Kidney epithelial cell (primary cell): ENCODE measurements around the gene CETP. TPM values are rescaled to one million over a fixed set of nuclear protein-coding genes. Genes with fewer than 3 reads are reported as not detected.

Experiments used
- DNase-seq: peaks from one replicate; pipeline ENCODE4 v3.0.0-alpha.2; 2010; ENCODE audit warnings: low read depth
- H3K27me3 ChIP-seq: 2 replicates; pipeline ENCODE4 v1.6.0; 2011; ENCODE audit warnings: low read length; ENCODE audit not compliant: control insufficient read depth, insufficient read depth
- H3K36me3 ChIP-seq: 2 replicates; pipeline ENCODE4 v1.5.1; 2011; ENCODE audit warnings: low read length; ENCODE audit not compliant: control insufficient read depth, insufficient read depth
- H3K4me3 ChIP-seq: 2 replicates; pipeline ENCODE4 v1.5.1; 2011; ENCODE audit warnings: low read depth, mild to moderate bottlenecking, control low read depth, low read length
- CTCF ChIP-seq: IDR thresholded peaks from 2 replicates; pipeline ENCODE4 v1.5.1; 2011; ENCODE audit warnings: mild to moderate bottlenecking, moderate library complexity, low read length, control low read depth, inconsistent platforms; ENCODE audit not compliant: insufficient read depth, poor library complexity, severe bottlenecking
- total RNA-seq: library from RNA; depleted of rRNA; stranded (reverse); fragments of >200 nt; gene quantifications from 2 replicates; pipeline ENCODE4 v1.2.3, GENCODE V29; 2015

The CETP gene
- total RNA-seq, 1 donor from 2014 or later, result not detected

- no peak for DNase-seq
- no peak overlapping the region for H3K4me3 ChIP-seq
Observed at GRCh38 chr16:56945847-56946527, 15.8 kb upstream of the CETP start.

GRCh38 chr16:56946767-56947603, 14.8 kb upstream of the CETP start:
- Histone ChIP-seq H3K27me3 (no peaks in the 10 kb centered on the region), H3K4me3 (no peak overlapping the region), H3K36me3 (peaks cover 3% of the 10 kb centered on the region)
- no peak for DNase-seq
- no peak for TF ChIP-seq CTCF

More at GRCh38 chr16:56945847-56946527, 15.8 kb upstream of the CETP start:
- Histone ChIP-seq H3K36me3 (peaks cover 5% of the 10 kb centered on the region), H3K27me3 (no peaks in the 10 kb centered on the region)
- TF ChIP-seq CTCF, result no peak

- no peak for DNase-seq
- Histone ChIP-seq H3K36me3 (peaks cover 1% of the 10 kb centered on the region), H3K27me3 (no peaks in the 10 kb centered on the region), H3K4me3 (no peak overlapping the region)
- TF ChIP-seq CTCF, result no peak
Observed at GRCh38 chr16:56947604-56947995, 14.2 kb upstream of the CETP start.

- no peaks in the 10 kb centered on the region for H3K27me3 ChIP-seq
- no peak for TF ChIP-seq CTCF
- H3K4me3 ChIP-seq, result no peak overlapping the region
- no peak for DNase-seq
- peaks cover 1% of the 10 kb centered on the region for H3K36me3 ChIP-seq
Observed at GRCh38 chr16:56948234-56948633, 13.5 kb upstream of the CETP start.

GRCh38 chr16:56950051-56950450, 11.7 kb upstream of the CETP start:
- no peaks in the 10 kb centered on the region for H3K27me3 ChIP-seq
- peaks cover 1% of the 10 kb centered on the region for H3K36me3 ChIP-seq
- no peak for TF ChIP-seq CTCF
- no peak overlapping the region for H3K4me3 ChIP-seq
- DNase-seq, result no peak
